RPMI7951 (cell line): Measurements from ENCODE around the gene EEF1A2. TPM values are rescaled to one million over a fixed set of nuclear protein-coding genes. Genes with fewer than 3 reads are reported as not detected.

Experiments
- DNase-seq: peaks from one replicate; pipeline ENCODE4 v3.0.0-alpha.2; 2012; ENCODE audit warnings: low read depth
- total RNA-seq: library from RNA; depleted of rRNA; stranded (reverse); fragments of >200 nt; shearing (Covaris generic); gene quantifications from 2 replicates; pipeline ENCODE4 v1.2.3, GENCODE V29; 2014; rRNA removed

Gene EEF1A2
- total RNA-seq, 1 experiment from 2014 or later = 14.1 TPM

DNA sequence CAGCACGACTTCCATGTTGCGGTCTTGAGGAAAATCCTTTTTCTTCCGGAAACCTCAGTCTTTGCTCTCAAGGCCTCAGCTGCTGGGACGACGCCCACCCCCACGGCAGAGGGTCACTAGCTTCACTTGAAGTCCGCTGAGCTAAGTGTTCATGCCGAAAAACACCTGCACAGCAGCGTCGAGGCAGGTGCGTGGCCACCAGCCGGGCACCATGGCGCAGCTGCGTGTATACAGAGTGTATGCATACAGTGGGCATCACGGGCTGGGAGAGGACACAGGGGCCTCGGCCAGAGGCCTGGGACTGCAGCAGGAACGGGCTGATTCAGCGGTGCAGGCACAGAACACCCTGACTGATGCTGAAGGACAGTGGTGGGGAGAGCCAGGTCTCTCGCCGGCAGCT, 46.5 kb downstream of the EEF1A2 start:
- DNase-seq = no peak

- no peak for DNase-seq
These were observed 47.1 kb downstream of the EEF1A2 start for GRCh38 chr20:63451821-63452220.

- DNase-seq = no peak
These were observed 48.8 kb downstream of the EEF1A2 start for GRCh38 chr20:63449796-63450730.

- DNase-seq = no peak
These were observed 49.9 kb downstream of the EEF1A2 start for GRCh38 chr20:63449025-63449424.

DNA sequence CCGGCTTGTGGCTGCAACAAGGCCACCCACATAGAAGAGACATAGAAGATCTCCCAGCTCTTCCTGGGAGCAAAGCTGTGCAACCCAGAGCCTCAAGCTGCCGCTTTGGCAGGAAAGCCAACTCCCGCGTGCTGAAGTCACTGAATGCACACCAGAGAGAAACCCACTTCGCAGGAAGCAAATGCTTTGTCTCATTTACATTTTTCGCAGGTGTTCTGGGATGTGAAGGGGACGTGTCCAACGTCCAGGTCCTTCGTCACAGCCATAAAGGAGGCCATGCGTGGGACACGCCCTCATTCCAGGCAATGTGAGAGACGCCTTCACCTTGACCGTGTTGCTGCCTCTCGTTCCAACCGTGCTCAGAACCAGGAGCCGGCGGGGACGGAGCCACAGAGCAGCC, 50.9 kb downstream of the EEF1A2 start:
- no peak for DNase-seq

DNA sequence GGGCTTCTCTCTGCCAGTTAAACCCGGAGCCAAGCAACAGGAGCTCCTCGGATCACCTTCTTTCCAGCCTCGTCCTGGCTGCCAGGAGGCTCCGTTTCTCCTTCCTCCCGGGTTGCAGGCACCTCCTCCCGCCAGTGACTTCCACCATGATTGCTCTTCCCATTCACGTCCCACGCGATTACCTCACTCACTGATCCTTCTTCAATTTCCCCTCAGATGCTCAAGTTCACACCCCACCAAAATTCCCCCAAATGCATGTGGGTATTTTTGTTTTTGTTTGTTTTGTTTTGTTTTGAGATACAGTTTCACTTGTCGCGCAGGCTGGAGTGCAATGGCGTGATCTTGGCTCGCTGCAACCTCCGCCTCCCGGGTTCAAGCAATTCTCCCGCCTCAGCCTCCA, 51.6 kb downstream of the EEF1A2 start:
- no peak for DNase-seq

DNA sequence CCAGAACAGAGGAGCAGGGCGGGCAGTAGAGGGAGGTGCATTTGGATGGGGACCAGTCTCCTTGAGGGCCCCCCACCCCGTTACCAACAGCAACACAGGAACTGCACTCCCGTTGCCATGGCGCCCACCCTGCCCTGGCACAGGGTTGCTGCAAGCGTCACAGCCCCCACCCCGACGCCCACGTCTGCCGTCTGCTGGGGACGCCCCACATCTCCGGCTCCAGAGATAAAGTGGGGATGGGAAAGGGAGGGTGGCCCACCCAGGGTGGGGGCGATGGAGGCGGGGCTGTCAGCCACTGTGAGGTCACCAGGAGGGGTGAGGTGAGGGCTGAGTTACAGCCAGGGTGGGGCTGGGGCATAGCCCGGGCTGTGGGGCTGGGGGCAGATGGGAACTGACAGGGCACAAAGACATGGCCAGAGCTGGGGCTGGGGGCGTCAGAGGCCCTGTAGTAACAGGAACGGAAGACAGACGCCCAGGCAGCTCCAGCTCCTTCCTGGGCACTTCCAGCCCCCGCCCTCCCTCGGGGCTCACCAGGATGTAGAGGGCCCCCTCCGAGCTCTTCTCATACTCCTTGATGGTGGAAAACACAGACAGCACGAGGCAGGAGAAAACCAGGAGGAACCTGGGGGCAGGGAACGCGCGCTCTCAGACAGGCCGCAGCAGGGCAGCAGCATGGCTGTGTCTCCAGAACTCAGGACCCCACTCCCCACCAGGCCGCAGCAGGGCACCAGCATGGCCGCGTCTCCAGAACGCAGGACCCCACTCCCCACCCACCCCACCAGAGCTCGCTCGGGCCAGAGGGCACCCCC, 52.5 kb downstream of the EEF1A2 start:
- no peak for DNase-seq

DNA sequence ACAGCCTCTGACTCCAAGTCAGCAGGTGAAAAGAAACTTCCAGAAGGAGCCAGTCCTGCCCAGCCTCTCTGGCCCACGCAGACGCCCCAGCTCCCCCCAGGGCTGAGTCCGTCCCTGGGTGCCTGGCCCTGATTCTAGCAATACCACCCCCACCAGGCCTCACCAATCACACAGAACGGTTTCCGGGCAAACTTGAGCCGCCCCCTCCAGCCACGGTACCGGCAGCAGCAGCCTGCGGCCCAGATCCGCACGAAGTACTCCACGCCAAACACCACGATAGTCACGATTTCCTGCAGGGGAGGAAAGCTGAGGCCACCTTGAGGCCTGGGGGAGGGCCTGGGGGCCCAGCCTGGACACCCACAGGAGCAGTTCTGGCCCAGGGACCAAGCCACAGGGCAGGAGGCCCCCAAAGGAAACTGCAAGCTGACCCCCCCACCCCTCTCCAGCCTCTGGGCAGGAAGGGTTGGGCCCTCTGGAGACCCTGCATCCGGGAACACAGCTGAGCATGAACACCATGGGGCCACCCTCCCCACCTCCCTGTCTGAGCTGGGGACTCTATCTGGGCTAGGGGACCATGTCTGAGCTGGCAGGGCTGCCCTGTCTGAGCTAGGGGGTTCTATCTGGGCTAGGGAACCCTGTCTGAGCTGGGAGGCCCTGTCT, 53.7 kb downstream of the EEF1A2 start:
- DNase-seq = no peak

- DNase-seq = no peak
These were observed 54.3 kb downstream of the EEF1A2 start for GRCh38 chr20:63444548-63444947.

DNA sequence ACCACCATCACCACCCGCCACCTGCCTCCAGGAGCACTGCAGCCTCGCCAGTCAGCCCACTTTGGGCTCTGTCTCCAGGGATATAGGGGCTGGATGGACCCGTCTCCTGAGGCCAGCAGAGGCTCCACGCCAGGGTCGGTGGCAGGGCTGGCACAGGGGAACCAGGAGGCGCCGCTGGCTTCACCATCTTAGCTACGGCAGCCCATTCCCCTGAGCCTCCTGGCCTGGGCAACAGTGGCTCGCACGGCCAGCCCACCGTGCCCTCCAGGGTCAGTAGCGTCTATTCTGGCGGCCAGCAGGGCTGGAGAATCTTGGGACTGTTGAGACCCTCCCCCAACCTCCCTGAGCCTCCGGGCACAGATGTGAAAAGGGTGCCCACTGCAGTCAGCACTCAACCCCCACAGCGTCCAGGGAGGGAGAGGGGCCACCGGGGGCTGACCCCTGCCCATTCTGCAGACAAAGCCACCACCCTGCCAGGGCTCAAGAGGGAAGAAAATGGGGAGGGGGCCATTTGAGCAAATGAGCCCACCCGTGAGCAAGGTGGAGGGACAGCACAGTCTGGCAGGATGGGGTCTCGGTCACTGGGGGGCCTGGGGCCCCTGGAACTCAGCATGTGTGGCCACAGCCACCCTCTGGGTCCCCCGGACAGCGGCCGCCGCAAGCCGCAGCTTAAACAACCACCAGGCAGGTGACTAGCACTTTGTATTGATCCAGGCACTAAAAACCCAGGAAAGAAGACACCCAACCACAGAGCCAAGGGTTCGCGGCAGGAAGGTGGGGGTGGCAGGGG, 55.1 kb downstream of the EEF1A2 start:
- DNase-seq = no peak

- DNase-seq = peak; percentile 43
These were observed 56.8 kb downstream of the EEF1A2 start for GRCh38 chr20:63442100-63442493.

DNA sequence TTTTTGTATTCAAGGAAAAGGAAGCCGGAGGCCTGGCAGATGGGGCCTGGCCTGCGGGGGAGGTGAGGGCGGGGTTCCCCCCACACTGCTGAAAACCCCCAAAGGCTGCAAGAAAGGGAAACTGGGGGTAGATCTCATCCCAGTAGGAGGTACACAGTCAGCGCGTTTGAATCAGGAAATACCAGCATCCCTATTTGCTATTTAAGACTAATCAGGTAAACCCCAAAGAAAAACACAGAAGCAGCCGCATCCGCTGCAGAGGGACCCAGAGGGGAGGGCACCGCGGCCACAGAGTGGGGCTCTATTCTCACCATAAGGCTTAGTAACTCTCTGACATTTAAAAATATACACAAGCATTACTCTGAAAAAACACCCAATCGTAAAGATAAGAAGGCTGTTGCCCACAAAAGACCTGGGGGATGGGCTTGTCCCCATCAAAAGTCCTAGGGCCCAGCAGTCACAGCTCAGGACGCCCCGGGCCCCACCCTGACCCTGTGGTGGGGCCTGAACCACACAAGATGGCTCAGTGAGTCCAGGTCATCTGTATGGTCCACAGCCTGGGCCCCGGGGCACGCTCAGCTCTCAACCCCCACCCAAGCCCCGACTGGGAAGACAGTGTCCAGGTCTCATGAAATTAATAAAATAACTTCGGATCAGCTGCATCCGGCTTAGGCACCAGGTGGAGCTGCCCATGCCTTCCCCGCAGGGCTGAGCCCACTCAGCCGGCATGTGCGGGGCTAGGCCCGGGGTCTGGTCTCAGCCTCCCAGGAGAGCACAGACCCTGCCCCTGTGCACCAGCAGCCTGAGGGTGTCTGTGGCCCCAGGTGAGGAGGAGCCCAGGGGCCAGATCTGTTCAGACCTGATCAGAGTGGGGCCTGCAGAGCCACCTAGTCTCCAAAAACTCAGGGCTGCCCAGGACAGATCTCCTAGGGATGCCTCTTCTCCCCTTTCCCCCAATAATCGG, 57.5 kb downstream of the EEF1A2 start:
- no peak for DNase-seq

GRCh38 chr20:63440366-63440955, 58.4 kb downstream of the EEF1A2 start:
- no peak for DNase-seq

- no peak for DNase-seq
These were observed 59.0 kb downstream of the EEF1A2 start for GRCh38 chr20:63439866-63440265.

GRCh38 chr20:63438121-63438520, 60.8 kb downstream of the EEF1A2 start:
- DNase-seq = no peak

Other genes starting within 250 kb of the EEF1A2 start
- not detected in 2 replicates for gene NKAIN4, start 244.6 kb downstream of the EEF1A2 start, total RNA-seq
- gene ARFGAP1, start 226.3 kb downstream of the EEF1A2 start, total RNA-seq = 29.0 and 35.7 TPM in 2 replicates
- gene COL20A1, start 205.9 kb downstream of the EEF1A2 start, total RNA-seq = not detected in 2 replicates
- gene CHRNA4, start 137.7 kb downstream of the EEF1A2 start, total RNA-seq = not detected in 2 replicates
- gene KCNQ2, start 26.4 kb downstream of the EEF1A2 start, total RNA-seq = 0.10 and 2.5 TPM in 2 replicates
- 140 and 185 TPM in 2 replicates for gene PPDPF, start 21.7 kb upstream of the EEF1A2 start, total RNA-seq
- gene PTK6, start 38.3 kb upstream of the EEF1A2 start, total RNA-seq = 0.48 TPM in 1 of 2 replicates, not detected in the other
- not detected in 2 replicates for gene SRMS, start 48.7 kb upstream of the EEF1A2 start, total RNA-seq
- 1.8 and 1.9 TPM in 2 replicates for gene FNDC11, start 55.1 kb upstream of the EEF1A2 start, total RNA-seq
- 13.3 and 23.4 TPM in 2 replicates for gene HELZ2, start 75.2 kb upstream of the EEF1A2 start, total RNA-seq
- gene GMEB2, start 128.0 kb upstream of the EEF1A2 start, total RNA-seq = 7.6 and 10.0 TPM in 2 replicates
- 75.3 and 102 TPM in 2 replicates for gene STMN3, start 154.3 kb upstream of the EEF1A2 start, total RNA-seq
- gene RTEL1, start 159.2 kb upstream of the EEF1A2 start, total RNA-seq = 17.4 and 18.7 TPM in 2 replicates
- 0.36 and 1.1 TPM in 2 replicates for gene TNFRSF6B, start 197.6 kb upstream of the EEF1A2 start, total RNA-seq
- gene ARFRP1, start 208.9 kb upstream of the EEF1A2 start, total RNA-seq = 38.8 and 69.0 TPM in 2 replicates
- 8.3 and 28.5 TPM in 2 replicates for gene ZGPAT, start 209.0 kb upstream of the EEF1A2 start, total RNA-seq
- 0.72 and 4.4 TPM in 2 replicates for gene LIME1, start 237.6 kb upstream of the EEF1A2 start, total RNA-seq
- 29.3 and 46.9 TPM in 2 replicates for gene SLC2A4RG, start 240.7 kb upstream of the EEF1A2 start, total RNA-seq